C1 segment of cervical spinal cord (tissue), 14 donors: ENCODE results near the gene COL4A2.
A peak's percentile ranks its signal among the peaks of the same experiment; 100 is the strongest.
"Not testable (repeated sequence)": the region's sequence is repeated elsewhere in the genome, so short reads cannot be mapped to it uniquely, and the experiment has no call there.

ENCODE experiments used
- DNase-seq, 14 donors: peaks; one replicate each; lab custom pipeline; 2025; lab: John Stamatoyannopoulos, UW

The COL4A2 gene

DNA sequence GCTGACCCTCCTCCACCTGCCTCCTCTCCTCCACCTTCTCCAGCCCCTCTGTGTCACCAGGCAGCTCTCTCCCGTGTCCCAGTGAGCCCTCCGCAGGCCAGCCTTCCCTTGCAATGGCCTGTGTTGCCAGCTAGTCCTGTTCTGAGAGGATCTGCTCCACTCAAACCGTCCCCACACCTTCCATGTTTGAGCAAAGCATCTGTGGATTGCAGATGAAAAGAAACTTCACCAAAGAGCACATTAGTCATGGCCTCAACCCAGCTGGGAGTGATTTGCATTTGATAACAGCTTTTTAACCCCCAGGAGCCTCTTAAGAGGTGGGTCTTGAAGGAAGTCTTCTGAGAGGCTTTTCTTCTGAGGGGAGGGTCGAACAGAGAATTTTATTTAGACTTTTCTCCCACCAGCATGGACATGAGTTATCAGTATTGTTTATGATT lies 72.8 kb downstream of the COL4A2 start:
- no peak for DNase-seq

DNA sequence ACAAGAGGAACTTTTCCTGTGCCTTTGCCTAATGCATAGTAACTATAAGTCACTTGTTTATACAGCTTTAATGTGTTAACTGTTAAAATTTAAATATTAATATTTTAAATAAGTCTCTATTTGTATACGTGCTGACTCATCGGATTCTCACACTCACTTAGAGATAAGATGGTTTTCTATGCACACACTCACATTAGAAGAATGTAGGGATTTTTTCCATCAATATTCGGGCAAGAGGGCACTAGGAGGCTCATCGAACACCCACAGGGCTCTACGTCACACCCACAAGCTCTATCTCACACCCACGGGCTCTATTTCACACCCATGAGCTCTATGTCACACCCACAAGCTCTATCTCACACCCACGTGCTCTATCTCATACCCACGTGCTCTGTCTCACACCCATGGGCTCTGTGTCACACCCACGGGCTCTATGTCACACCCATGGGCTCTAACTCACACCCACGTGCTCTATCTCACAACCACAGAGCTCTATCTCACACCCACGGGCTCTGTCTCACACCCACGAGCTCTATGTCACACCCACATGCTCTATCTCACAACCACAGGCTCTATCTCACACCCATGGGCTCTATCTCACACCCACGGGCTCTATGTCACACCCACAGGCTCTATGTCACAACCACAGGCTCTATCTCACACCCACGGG lies 73.4 kb downstream of the COL4A2 start:
- DNase-seq = no peak

- no peak for DNase-seq
Measured at GRCh38 chr13:110381029-110381360, 73.9 kb downstream of the COL4A2 start.

DNA sequence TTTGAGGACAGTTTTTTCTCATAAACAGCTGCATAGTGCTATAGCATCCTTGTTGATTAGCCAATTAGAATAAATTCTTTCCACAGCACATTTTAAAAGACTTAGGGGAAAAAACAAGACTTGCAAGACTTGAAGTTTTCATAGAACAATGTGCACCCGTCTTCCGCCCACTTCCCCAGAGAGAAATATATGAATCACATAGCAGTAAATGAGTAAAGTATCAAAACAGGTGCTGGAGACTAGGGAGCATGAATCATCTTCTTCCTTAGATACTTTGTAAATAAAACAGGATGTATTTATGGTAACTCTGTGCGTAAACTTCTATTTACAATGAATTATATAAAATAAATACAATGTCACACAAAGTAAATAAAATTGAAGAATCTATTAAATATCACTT lies 75.1 kb downstream of the COL4A2 start:
- no peak for DNase-seq

- no peak for DNase-seq
Measured at GRCh38 chr13:110382830-110383229, 75.7 kb downstream of the COL4A2 start.

GRCh38 chr13:110387451-110388107 lies 80.5 kb downstream of the COL4A2 start:
- no peak for DNase-seq

GRCh38 chr13:110388108-110388943 lies 81.2 kb downstream of the COL4A2 start:
- no peak for DNase-seq

GRCh38 chr13:110390567-110390966 lies 83.5 kb downstream of the COL4A2 start:
- DNase-seq = no peak

GRCh38 chr13:110391273-110391672 lies 84.2 kb downstream of the COL4A2 start:
- DNase-seq = no peak

DNA sequence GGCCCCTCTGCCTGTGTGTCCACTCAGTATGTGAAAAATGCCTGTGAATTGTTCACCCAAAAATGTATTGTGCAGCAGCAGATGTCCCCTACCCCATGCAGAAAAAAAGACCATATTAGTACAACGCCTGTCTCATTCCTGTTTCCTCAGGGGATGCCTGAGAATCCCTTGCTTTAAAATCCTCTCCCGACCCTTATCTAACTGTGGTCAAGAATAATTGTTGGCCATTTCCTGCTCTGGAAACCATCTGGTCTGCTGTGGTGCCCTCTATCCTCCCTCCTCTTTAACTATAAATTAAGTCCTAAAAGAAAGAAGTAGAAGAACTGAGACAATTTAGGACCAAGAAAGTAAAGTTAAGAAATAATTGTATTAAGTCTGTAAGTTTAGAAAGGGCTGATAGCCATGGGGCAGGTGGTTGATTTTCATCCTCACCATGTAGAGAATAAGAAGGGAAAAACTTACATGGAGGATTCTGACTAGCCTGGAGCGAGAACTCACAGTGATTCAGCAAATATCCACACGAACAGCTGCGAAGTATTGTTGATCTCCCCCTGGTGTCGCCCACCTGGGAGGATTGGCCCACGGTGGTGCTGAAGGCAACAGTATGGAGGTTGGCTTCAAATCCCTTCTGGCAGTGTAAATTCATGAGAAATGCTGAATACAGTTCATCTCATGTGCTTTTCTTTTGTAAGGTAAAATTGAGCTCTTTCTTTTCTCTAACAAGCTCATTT lies 85.6 kb downstream of the COL4A2 start:
- DNase-seq = no peak

GRCh38 chr13:110393761-110394160 lies 86.7 kb downstream of the COL4A2 start:
- DNase-seq = no peak

DNA sequence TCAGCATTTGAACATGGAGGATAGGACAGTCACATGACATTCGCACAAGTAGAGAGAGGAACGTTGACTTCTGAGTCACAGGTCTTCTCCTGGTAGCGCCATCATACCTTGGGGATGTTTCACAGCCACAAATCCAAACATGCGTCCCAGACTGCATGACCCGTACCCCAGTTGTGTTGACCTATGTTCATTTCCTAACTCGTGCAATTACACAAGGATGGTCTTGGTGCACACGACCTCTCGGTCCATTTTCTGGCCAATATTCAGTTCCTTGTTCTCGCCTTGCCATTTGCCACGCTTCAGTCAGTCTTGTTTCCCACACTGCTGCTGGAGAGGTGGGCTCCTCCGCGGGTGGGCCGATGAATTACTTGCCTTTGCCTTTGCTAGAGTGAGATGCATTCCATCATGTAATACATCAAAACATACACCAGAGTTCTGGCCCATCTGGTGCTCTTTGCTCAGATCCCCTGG lies 87.3 kb downstream of the COL4A2 start:
- no peak for DNase-seq

DNA sequence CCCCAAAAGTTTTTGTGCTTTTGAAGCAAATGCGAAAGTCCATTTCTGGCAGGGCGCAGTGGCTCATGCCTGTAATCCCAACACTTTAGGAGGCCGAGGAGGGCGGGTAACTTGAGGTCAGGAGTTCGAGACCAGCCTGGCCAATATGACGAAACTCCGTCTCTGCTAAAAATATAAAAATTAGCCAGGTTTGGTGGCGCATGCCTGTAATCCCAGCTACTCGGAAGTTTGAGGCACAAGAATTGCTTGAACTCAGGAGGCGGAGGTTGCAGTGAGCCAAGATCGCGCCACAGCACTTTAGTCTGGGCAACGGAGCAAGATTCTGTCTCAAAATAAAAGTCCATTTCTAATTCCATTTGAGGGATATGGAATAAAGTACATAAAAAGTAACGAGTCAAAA lies 88.5 kb downstream of the COL4A2 start:
- not testable (repeated sequence) for DNase-seq

- no peak for DNase-seq
Measured at GRCh38 chr13:110396476-110396875, 89.4 kb downstream of the COL4A2 start.

- DNase-seq = peak in 2 of 14 donors; percentile 28 to 41
Measured at GRCh38 chr13:110396913-110397381, 89.9 kb downstream of the COL4A2 start.

- DNase-seq = peak in 9 of 14 donors; percentile 10 to 44 (median 22)
Measured at GRCh38 chr13:110397436-110398115, 90.5 kb downstream of the COL4A2 start.

DNA sequence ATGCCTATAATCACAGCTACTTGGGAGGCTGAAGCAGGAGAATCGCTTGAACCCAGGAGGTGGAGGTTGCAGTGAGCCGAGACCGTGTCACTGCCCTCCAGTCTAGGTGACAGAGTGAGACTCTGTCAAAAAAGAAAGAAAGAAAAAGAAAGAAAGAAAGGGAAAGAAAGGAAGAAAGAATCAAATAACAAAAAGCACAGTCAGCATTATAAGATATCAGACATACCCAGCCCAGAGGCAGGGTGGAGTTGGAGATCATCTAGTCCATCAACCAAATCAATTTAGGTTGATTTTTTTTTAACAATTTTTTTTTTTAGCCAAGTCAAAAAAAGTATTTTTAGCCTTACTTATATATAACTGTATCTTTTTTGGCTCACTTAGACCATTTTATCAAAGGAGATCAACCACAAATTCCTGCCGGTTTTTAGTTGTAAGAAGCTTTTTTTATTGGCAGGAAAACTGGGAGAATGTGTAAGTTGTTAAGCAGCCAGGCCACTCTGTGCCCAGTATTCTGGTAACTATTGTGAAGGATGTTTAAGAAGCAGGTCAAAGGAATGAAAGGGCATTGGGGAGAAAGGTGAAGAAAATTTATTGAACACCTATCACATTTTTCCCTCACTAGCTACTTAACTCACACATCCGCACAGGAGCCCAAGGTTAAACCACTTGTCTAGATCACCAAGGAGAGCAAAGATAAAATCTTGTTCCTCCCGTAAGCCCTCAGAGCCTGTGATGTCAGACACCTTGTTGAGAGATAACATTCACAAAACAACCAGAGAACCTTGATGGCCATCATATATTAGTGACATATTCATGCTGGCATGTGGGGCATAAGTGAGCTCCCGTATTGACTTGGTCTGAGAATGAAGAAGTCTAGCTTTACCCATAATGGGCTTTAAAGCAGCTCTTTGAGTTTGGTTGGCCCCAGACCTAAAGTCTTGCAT lies 91.8 kb downstream of the COL4A2 start:
- DNase-seq = no peak

DNA sequence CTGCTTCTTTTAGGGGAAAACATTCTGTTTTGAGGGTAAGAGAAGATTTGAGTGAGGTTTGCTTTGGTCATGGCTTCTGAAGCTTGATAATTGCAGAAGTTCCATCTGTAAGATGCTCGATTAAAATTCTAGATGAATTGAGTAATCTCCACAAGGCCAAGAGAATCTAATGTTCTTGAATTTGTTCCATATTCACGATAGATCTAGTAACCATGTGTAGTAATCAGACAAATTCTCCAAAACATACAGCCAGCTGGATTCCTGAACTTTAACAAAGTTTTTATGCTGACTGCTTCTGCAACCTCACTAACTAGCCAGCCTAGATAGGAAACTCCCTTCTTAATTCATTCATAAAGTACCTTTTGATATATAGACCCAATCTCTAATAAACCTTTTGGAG lies 92.7 kb downstream of the COL4A2 start:
- DNase-seq = no peak

GRCh38 chr13:110400786-110401533 lies 93.9 kb downstream of the COL4A2 start:
- DNase-seq = no peak
